ACC112 (cell line): Measurements from ENCODE around the gene CARMIL1.

ENCODE experiments used
- H2AFZ ChIP-seq: fragments of 200-600 bp; sonication (generic); one replicate; pipeline ENCODE4 v1.6.0; 2017; ENCODE audit warnings: antibody characterized with exemption, low read length; ENCODE audit not compliant: unreplicated experiment
- H3K27ac ChIP-seq: fragments of 200-600 bp; sonication (generic); 2 replicates; pipeline ENCODE4 v1.5.1; 2014; ENCODE audit warnings: low read depth, mild to moderate bottlenecking, antibody characterized with exemption, low read length, moderate library complexity
- H3K27me3 ChIP-seq: fragments of 200-600 bp; sonication (generic); 2 replicates; pipeline ENCODE4 v1.6.1; 2014; ENCODE audit warnings: mild to moderate bottlenecking, antibody characterized with exemption, low read length, moderate library complexity, mixed read lengths; ENCODE audit not compliant: insufficient read depth
- H3K36me3 ChIP-seq: fragments of 200-600 bp; sonication (generic); 2 replicates; pipeline ENCODE4 v1.6.1; 2016; ENCODE audit warnings: mild to moderate bottlenecking, antibody characterized with exemption, low read length, moderate library complexity, mixed read lengths; ENCODE audit not compliant: insufficient read depth
- H3K4me1 ChIP-seq: fragments of 200-600 bp; sonication (generic); one replicate; pipeline ENCODE4 v1.6.1; 2016; ENCODE audit warnings: low read length, mixed read lengths; ENCODE audit not compliant: insufficient read depth, unreplicated experiment, control insufficient read depth
- H3K4me3 ChIP-seq: fragments of 200-600 bp; sonication (generic); 2 replicates; pipeline ENCODE4 v1.5.1; 2014; ENCODE audit warnings: mild to moderate bottlenecking, low read depth, low read length
- H3K79me2 ChIP-seq: fragments of 200-600 bp; sonication (generic); one replicate; pipeline ENCODE4 v1.6.0; 2016; ENCODE audit warnings: low read length; ENCODE audit not compliant: control insufficient read depth, unreplicated experiment, insufficient read depth

The CARMIL1 gene

DNA sequence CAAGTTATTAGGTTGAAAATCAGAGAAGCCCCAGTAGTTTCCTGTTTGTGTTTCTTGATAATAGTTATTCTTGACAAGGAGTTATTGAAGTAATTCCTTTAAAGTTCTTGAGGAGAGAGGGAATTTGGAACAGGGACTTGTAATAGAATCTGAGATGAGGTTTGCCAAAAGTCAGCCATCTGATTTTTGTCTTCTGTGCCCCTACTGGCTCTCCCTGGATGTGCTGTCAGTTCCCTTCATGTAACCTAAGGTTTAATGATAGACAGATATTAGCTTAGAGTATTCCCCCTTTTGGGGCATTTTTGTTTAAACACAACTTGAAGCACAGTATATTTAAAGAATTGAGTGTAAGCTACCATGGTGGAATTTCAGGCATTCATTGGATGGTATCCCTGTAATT lies 71.4 kb downstream of the CARMIL1 start:
- Histone ChIP-seq H3K4me1 (no peaks in the 10 kb centered on the region), H3K36me3 (no peaks in the 10 kb centered on the region), H3K79me2 (no peaks in the 10 kb centered on the region), H3K27me3 (no peaks in the 10 kb centered on the region), H2AFZ (no peak overlapping the region), H3K27ac (no peak overlapping the region), H3K4me3 (no peak overlapping the region)

DNA sequence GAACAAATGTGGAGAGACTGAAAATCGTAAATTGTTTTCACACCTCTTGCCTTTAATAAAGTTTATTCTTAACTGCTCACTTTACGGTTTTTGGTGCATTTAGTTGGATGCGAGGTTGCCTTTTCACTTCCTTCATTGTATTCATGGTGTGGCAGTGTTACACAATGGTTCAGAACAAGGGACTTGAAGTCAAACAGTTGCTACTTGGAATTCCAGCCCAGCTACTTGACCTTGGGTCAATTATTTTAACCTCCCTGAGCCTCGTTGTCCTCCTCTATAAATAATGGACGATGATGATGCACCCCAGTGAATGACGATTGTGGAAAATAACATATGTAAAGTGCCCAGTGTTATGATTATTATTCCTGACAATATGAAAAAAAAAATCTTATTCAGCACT lies 72.3 kb downstream of the CARMIL1 start:
- no peak overlapping the region for H3K27ac ChIP-seq
- H3K79me2 ChIP-seq: no peaks in the 10 kb centered on the region
- no peak overlapping the region for H3K4me3 ChIP-seq
- no peaks in the 10 kb centered on the region for H3K27me3 ChIP-seq
- no peak overlapping the region for H2AFZ ChIP-seq
- H3K36me3 ChIP-seq: no peaks in the 10 kb centered on the region
- no peaks in the 10 kb centered on the region for H3K4me1 ChIP-seq

GRCh38 chr6:25352285-25352684 lies 73.1 kb downstream of the CARMIL1 start:
- Histone ChIP-seq H3K36me3 (no peaks in the 10 kb centered on the region), H3K27me3 (no peaks in the 10 kb centered on the region), H3K4me3 (no peak overlapping the region), H2AFZ (no peak overlapping the region), H3K79me2 (no peaks in the 10 kb centered on the region), H3K27ac (no peak overlapping the region), H3K4me1 (no peaks in the 10 kb centered on the region)

DNA sequence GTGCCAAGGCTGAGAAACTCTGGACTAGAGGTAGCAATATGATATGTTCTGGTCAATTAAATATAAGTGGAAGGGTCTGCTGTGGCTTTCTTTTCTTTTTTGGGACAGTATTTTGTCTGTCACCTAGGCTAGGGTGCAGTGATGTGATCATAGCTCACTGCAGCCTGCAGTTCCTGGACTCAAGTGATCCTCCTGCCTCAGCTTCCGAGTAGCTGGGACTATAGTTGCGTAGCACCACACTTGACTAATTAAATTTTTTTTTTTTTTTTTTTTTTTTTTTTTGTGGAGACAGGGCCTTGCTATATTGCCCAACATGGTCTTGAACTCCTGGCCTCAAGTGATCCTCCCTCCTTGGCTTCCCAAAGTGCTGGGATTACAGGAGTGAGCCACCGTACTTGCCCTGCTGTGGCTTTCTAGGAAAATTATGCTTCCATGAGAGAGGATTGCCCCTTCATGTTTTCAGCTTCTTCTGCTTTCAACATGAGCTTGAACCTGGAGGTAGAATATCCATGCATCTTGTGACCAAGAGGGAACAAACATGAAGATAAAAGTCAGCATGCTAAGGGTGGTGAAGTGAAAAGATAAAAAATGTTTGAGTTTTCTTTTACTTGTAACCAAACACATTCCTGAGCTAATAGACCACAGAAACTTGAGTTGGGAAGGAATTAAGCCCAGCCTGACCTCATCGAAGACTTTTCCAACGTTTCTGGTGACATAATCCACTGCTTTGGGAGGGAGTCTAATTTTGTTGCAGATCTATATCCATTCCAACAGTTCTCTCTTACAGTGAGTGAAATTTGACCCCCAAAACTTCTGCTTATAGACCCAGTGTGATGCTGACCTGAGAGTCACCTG lies 75.1 kb downstream of the CARMIL1 start:
- Histone ChIP-seq H3K27me3 (no peaks in the 10 kb centered on the region), H2AFZ (no peak overlapping the region), H3K79me2 (no peaks in the 10 kb centered on the region)

GRCh38 chr6:25359191-25359861 lies 80.2 kb downstream of the CARMIL1 start:
- peaks cover 30% of the 10 kb centered on the region for H3K4me1 ChIP-seq
- H3K27ac ChIP-seq: peak overlapping the region; percentile 63
- no peaks in the 10 kb centered on the region for H3K27me3 ChIP-seq
- no peaks in the 10 kb centered on the region for H3K36me3 ChIP-seq
- H3K79me2 ChIP-seq: peaks cover 2% of the 10 kb centered on the region
- peak overlapping the region; percentile 57 for H2AFZ ChIP-seq
- peak overlapping the region; percentile 30 for H3K4me3 ChIP-seq

More for the DNA sequence above, 75.1 kb downstream of the CARMIL1 start:
- Histone ChIP-seq H3K4me3 (no peak overlapping the region), H3K36me3 (no peaks in the 10 kb centered on the region), H3K27ac (no peak overlapping the region), H3K4me1 (peaks cover 8% of the 10 kb centered on the region)

GRCh38 chr6:25359891-25360290 lies 80.7 kb downstream of the CARMIL1 start:
- H2AFZ ChIP-seq: peak overlapping the region; percentile 5
- H3K27ac ChIP-seq: peak overlapping the region; percentile 63
- H3K79me2 ChIP-seq: peaks cover 2% of the 10 kb centered on the region
- no peaks in the 10 kb centered on the region for H3K36me3 ChIP-seq
- no peaks in the 10 kb centered on the region for H3K27me3 ChIP-seq
- H3K4me1 ChIP-seq: peaks cover 30% of the 10 kb centered on the region
- peak overlapping the region; percentile 30; the same call in 1 of the 2 replicates for H3K4me3 ChIP-seq

DNA sequence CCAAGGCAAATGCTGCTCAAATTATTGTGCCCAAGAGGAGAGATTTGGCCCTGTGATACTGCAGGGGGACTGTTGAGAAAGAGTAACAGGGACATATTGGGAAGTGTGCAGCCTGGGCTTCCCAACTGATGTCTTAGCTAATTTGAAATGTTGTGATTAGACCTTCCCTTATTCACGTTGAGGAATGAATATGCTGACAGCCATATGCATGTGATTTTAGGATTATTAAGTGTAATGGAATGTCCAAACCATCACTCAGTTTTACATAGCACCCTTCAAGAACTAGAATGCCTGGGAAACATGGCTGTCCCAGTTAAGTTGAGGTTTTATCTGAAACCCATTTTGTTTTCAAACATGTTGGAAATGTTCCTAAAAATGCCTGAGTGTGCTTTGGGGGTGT lies 81.4 kb downstream of the CARMIL1 start:
- Histone ChIP-seq H3K27ac (peak overlapping the region; percentile 63), H3K4me1 (peaks cover 30% of the 10 kb centered on the region), H3K27me3 (no peaks in the 10 kb centered on the region), H3K4me3 (peak overlapping the region; percentile 30; the same call in 1 of the 2 replicates), H3K79me2 (peaks cover 2% of the 10 kb centered on the region), H2AFZ (peak overlapping the region; percentile 41), H3K36me3 (no peaks in the 10 kb centered on the region)

- no peak overlapping the region for H3K4me3 ChIP-seq
- H2AFZ ChIP-seq: no peak overlapping the region
- H3K27ac ChIP-seq: no peak overlapping the region
- H3K79me2 ChIP-seq: peaks cover 6% of the 10 kb centered on the region
- H3K27me3 ChIP-seq: no peaks in the 10 kb centered on the region
- H3K36me3 ChIP-seq: no peaks in the 10 kb centered on the region
- peaks cover 42% of the 10 kb centered on the region for H3K4me1 ChIP-seq
Observed at GRCh38 chr6:25363427-25363826, 84.3 kb downstream of the CARMIL1 start.

DNA sequence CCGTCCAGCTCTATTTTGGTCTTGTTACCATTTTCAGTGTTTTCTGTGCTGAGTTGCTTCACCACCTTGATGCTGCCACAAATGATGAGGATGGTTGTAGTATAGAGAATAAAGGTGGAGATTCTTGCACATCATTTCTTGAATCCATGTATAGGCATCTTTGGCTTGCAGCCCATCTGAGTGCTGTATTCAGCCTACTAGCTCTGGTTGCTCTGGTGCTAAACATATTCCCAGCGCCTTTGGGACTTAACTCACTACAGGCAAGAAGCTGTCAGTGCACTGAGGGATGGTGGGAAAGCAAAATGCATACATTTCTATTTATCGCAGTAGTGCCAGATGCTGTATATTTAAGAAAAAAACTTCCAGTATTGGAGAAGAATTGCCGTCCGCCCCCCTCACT lies 86.0 kb downstream of the CARMIL1 start:
- no peak overlapping the region for H3K4me3 ChIP-seq
- peaks cover 6% of the 10 kb centered on the region for H3K79me2 ChIP-seq
- no peaks in the 10 kb centered on the region for H3K27me3 ChIP-seq
- H2AFZ ChIP-seq: no peak overlapping the region
- no peak overlapping the region for H3K27ac ChIP-seq
- no peaks in the 10 kb centered on the region for H3K36me3 ChIP-seq
- peaks cover 28% of the 10 kb centered on the region for H3K4me1 ChIP-seq

DNA sequence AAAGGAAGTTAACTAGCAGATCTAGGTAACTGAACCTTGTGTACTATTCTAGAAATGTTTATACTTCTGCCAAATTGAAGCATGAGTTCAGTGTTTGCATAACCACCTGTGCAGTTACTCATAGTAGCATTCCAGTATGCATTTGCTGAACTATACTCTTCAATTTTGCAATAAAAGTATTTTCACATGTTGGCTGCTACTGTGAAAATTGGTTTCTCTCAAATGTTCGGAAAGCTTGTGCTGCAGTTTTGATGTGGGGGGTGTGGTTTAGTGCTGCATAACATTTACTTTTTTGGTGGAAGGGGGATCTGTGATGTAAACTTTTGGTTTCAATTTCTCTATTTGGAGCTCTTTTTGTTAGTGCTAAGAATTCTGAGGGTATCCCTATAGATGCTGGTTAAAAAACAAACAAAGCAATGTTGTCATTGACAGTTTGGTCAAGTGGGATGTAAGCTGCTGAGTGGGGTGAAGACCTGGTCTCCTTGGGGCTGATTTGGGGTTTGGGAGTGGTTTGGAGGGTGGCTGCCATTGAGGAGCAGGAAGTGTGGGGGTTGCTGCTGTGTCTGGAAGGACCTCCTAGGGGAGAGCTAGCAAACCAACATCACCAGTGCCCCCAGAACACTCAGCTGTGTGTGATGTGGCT lies 87.8 kb downstream of the CARMIL1 start:
- H3K27ac ChIP-seq: no peak overlapping the region
- no peak overlapping the region for H2AFZ ChIP-seq
- peak overlapping the region; percentile 45 for H3K4me3 ChIP-seq
- H3K36me3 ChIP-seq: no peaks in the 10 kb centered on the region
- peaks cover 14% of the 10 kb centered on the region for H3K4me1 ChIP-seq
- H3K79me2 ChIP-seq: peaks cover 4% of the 10 kb centered on the region
- no peaks in the 10 kb centered on the region for H3K27me3 ChIP-seq
